ENCODE data around the gene ANO4.

ANO4 gene

GRCh38 chr12:101066489-101066888 lies 271.9 kb downstream of the ANO4 start (continued):
- no peak for TF ChIP-seq ZNF692 (tag by site-specific recombination; IDR thresholded peaks at IDR 0.05)
- TF ChIP-seq ZNF473 (tag by site-specific recombination; IDR thresholded peaks at IDR 0.05): no peak
- no peak for TF ChIP-seq ZNF302 (tag by site-specific recombination; IDR thresholded peaks at IDR 0.05; ENCODE audit: low read depth)
- TF ChIP-seq ZNF202 (tag by site-specific recombination; IDR thresholded peaks at IDR 0.05; ENCODE audit: borderline replicate concordance): no peak
- TF ChIP-seq ZEB2 (tag by site-specific recombination; IDR thresholded peaks at IDR 0.05): no peak
- TF ChIP-seq ZNF426 (tag by site-specific recombination; IDR thresholded peaks at IDR 0.05): no peak

GRCh38 chr12:101068402-101068801 lies 273.8 kb downstream of the ANO4 start:
- ChIA-PET CTCF (no interaction called here), POLR2A (no interaction called here)
- Histone ChIP-seq H3K4me3 (ENCODE audit: low read depth, low read length) (no peak overlapping the region), H3K27ac (ENCODE audit: extremely low read depth, low read depth, low read length) (no peak overlapping the region), H3K4me1 (ENCODE audit: control insufficient read depth, insufficient read depth, low read length) (no peaks in the 10 kb centered on the region), H3K9me3 (ENCODE audit: control insufficient read depth, insufficient read depth, low read depth, low read length) (no peaks in the 10 kb centered on the region), H3K36me3 (ENCODE audit: control insufficient read depth in 2 of 2, insufficient read depth in 1 of 2, low read length in 2 of 2) (no peaks in the 10 kb centered on the region)
- no peak for TF ChIP-seq MYNN (tag by site-specific recombination; IDR thresholded peaks at IDR 0.05; ENCODE audit: borderline replicate concordance)
- no peak for TF ChIP-seq SETDB1 (IDR thresholded peaks at IDR 0.05; ENCODE audit: insufficient read length, low read length)

- no peak overlapping the region for H3K4me3 ChIP-seq (ENCODE audit: low read depth, low read length)
- H3K27ac ChIP-seq (ENCODE audit: extremely low read depth, low read depth, low read length): no peak overlapping the region
- no peaks in the 10 kb centered on the region for H3K9me3 ChIP-seq (ENCODE audit: control insufficient read depth, insufficient read depth, low read depth, low read length)
- H3K36me3 ChIP-seq (ENCODE audit: control insufficient read depth in 2 of 2, insufficient read depth in 1 of 2, low read length in 2 of 2): no peaks in the 10 kb centered on the region
- ChIA-PET CTCF (interaction anchor here (0.6 kb wide), 1 partner anchor 758 kb away, joined by 5 read pairs; no protein-coding TSS in a partner anchor), POLR2A (no interaction called here)
- TF ChIP-seq ZBTB7A (tag by site-specific recombination; IDR thresholded peaks at IDR 0.05; ENCODE audit: low read depth) (no peak), ZNF747 (tag by site-specific recombination; IDR thresholded peaks at IDR 0.05) (no peak), ZNF707 (tag by site-specific recombination; IDR thresholded peaks at IDR 0.05) (no peak), ZNF362 (tag by site-specific recombination; IDR thresholded peaks at IDR 0.05) (no peak), ZNF645 (tag by site-specific recombination; IDR thresholded peaks at IDR 0.05) (no peak), ZNF335 (tag by site-specific recombination; conservative IDR thresholded peaks at IDR 0.05) (no peak), ZFP37 (tag by site-specific recombination; IDR thresholded peaks at IDR 0.05) (no peak), BCL11A (tag by site-specific recombination; IDR thresholded peaks at IDR 0.05; ENCODE audit: low read depth) (no peak), ZNF341 (tag by site-specific recombination; IDR thresholded peaks at IDR 0.05; ENCODE audit: low read depth) (no peak), ZNF549 (tag by site-specific recombination; IDR thresholded peaks at IDR 0.05) (no peak), ZNF221 (tag by site-specific recombination; IDR thresholded peaks at IDR 0.05; ENCODE audit: borderline replicate concordance) (no peak), ZNF629 (tag by site-specific recombination; IDR thresholded peaks at IDR 0.05) (no peak), ZNF148 (tag by site-specific recombination; IDR thresholded peaks at IDR 0.05; ENCODE audit: borderline replicate concordance) (no peak), ZNF24 (tag by site-specific recombination; IDR thresholded peaks at IDR 0.05) (no peak), REST (tag by site-specific recombination; IDR thresholded peaks at IDR 0.05) (no peak), ZNF660 (tag by site-specific recombination; IDR thresholded peaks at IDR 0.05) (no peak), ZNF664 (tag by site-specific recombination; IDR thresholded peaks at IDR 0.05) (no peak)
- H3K4me1 ChIP-seq (ENCODE audit: control insufficient read depth, insufficient read depth, low read length): no peaks in the 10 kb centered on the region
Observed at GRCh38 chr12:101068836-101069235, 274.3 kb downstream of the ANO4 start.

All from HEK293 (cell line).